ENCODE measurements around the gene ZNF763. TPM values are rescaled to one million over a fixed set of nuclear protein-coding genes. Genes with fewer than 3 reads are reported as not detected.
"Not testable (repeated sequence)": the region's sequence is repeated elsewhere in the genome, so short reads cannot be mapped to it uniquely, and the experiment has no call there.

Gene ZNF763
- total RNA-seq, 3 donors from 2014 or later (not counting 1 experiment from before 2014, with no cell fraction given) = 4.8 to 7.7 (median 5.8) TPM

DNA sequence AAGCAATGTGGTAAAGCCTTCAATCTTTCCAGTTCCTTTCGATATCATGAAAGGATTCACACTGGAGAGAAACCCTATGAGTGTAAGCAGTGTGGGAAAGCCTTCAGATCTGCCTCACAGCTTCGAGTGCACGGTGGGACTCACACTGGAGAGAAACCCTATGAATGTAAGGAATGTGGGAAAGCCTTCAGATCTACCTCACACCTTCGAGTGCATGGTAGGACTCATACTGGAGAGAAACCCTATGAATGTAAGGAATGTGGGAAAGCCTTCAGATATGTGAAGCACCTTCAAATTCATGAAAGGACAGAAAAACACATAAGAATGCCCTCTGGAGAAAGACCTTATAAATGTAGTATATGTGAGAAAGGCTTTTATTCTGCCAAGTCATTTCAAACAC, 15.6 kb upstream of the ZNF763 start:
- Histone ChIP-seq H3K27ac (ENCODE audit: low read length) (no peak overlapping the region), H3K4me3 (ENCODE audit: low read length) (no peak overlapping the region), H3K9me3 (ENCODE audit: control insufficient read depth, insufficient read depth, low read length) (peaks cover 78% of the 10 kb centered on the region), H3K27me3 (ENCODE audit: control insufficient read depth, insufficient read depth, low read length) (no peaks in the 10 kb centered on the region), H3K4me1 (ENCODE audit: control insufficient read depth, insufficient read depth, low read length) (no peaks in the 10 kb centered on the region), H3K36me3 (ENCODE audit: control insufficient read depth, insufficient read depth, low read length) (peaks cover 41% of the 10 kb centered on the region)
- Mint-ChIP-seq H3K27ac (peak overlapping the region in 1 of 2 donors; percentile 14), H3K4me1 (peaks cover 0 to 6% of the 10 kb centered on the region in 2 donors), H3K4me3 (no peak overlapping the region), H3K36me3 (peaks cover 79% of the 10 kb centered on the region), H3K9me3 (peaks cover 9 to 30% of the 10 kb centered on the region in 2 donors), H3K27me3 (ENCODE audit: low read depth in 2 of 2) (no peaks in the 10 kb centered on the region)
- 98% methylated on average over 4 of the region's 4 CpGs for WGBS (ENCODE audit: insufficient coverage)
- ATAC-seq (no peak), DNase-seq (no peak)
- intact Hi-C loops (cut with micrococcal nuclease) = no loop called here
- TF ChIP-seq, protein P1, sequence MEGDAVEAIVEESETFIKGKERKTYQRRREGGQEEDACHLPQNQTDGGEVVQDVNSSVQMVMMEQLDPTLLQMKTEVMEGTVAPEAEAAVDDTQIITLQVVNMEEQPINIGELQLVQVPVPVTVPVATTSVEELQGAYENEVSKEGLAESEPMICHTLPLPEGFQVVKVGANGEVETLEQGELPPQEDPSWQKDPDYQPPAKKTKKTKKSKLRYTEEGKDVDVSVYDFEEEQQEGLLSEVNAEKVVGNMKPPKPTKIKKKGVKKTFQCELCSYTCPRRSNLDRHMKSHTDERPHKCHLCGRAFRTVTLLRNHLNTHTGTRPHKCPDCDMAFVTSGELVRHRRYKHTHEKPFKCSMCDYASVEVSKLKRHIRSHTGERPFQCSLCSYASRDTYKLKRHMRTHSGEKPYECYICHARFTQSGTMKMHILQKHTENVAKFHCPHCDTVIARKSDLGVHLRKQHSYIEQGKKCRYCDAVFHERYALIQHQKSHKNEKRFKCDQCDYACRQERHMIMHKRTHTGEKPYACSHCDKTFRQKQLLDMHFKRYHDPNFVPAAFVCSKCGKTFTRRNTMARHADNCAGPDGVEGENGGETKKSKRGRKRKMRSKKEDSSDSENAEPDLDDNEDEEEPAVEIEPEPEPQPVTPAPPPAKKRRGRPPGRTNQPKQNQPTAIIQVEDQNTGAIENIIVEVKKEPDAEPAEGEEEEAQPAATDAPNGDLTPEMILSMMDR (IDR thresholded peaks at IDR 0.05) = no peak

DNA sequence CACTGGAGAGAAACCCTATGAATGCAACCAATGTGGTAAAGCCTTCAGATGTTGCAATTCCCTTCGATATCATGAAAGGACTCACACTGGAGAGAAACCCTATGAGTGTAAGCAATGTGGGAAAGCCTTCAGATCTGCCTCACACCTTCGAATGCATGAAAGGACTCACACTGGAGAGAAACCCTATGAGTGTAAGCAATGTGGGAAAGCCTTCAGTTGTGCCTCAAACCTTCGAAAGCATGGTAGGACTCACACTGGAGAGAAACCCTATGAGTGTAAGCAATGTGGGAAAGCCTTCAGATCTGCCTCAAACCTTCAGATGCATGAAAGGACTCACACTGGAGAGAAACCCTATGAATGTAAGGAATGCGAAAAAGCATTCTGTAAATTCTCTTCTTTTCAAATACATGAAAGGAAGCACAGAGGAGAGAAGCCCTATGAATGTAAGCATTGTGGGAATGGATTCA, 15.2 kb upstream of the ZNF763 start:
- 96% methylated on average over 3 of the region's 4 CpGs for WGBS (ENCODE audit: insufficient coverage)

DNA sequence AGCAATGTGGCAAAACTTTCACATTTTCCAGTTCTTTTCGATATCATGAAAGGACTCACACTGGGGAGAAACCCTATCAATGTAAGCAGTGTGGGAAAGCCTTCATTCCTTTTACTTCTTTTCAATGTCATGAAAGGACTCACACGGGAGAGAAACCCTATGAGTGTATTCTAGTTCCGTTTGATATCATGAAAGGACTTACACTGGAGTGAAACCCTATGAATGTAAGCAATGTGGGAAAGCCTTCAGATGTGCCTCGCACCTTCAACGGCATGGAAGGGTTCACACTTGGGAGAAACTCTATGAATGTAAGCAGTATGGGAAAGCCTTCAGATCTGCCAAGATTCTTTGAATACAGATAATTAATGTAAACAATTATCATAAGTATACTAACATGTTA, 14.5 kb upstream of the ZNF763 start:
- intact Hi-C loops (cut with micrococcal nuclease) = no loop called here
- peaks cover 41% of the 10 kb centered on the region for H3K36me3 ChIP-seq (ENCODE audit: control insufficient read depth, insufficient read depth, low read length)
- no peaks in the 10 kb centered on the region for H3K4me1 ChIP-seq (ENCODE audit: control insufficient read depth, insufficient read depth, low read length)
- H3K27me3 ChIP-seq (ENCODE audit: control insufficient read depth, insufficient read depth, low read length) = no peaks in the 10 kb centered on the region
- Mint-ChIP-seq H3K27ac (no peak overlapping the region), H3K27me3 (ENCODE audit: low read depth in 2 of 2) (no peaks in the 10 kb centered on the region), H3K9me3 (peaks cover 7 to 27% of the 10 kb centered on the region in 2 donors), H3K4me3 (no peak overlapping the region), H3K4me1 (peaks cover 0 to 1% of the 10 kb centered on the region in 2 donors), H3K36me3 (peaks cover 68% of the 10 kb centered on the region)
- no peak for DNase-seq
- no peak overlapping the region for H3K4me3 ChIP-seq (ENCODE audit: low read length)
- no peak for ATAC-seq
- H3K27ac ChIP-seq (ENCODE audit: low read length) = no peak overlapping the region
- peaks cover 76% of the 10 kb centered on the region for H3K9me3 ChIP-seq (ENCODE audit: control insufficient read depth, insufficient read depth, low read length)
- TF ChIP-seq, protein P1 (IDR thresholded peaks at IDR 0.05) = no peak
- WGBS (ENCODE audit: insufficient coverage) = 100% methylated on average over 5 of the region's 5 CpGs

More for the DNA sequence above, 15.2 kb upstream of the ZNF763 start:
- Histone ChIP-seq H3K36me3 (ENCODE audit: control insufficient read depth, insufficient read depth, low read length) (peaks cover 41% of the 10 kb centered on the region), H3K9me3 (ENCODE audit: control insufficient read depth, insufficient read depth, low read length) (peaks cover 78% of the 10 kb centered on the region)
- H3K27me3 ChIP-seq (ENCODE audit: control insufficient read depth, insufficient read depth, low read length); H3K4me3 Mint-ChIP-seq; DNase-seq; ATAC-seq; H3K27ac ChIP-seq (ENCODE audit: low read length); intact Hi-C loops (cut with micrococcal nuclease); H3K27me3 Mint-ChIP-seq (ENCODE audit: low read depth in 2 of 2); H3K4me1 ChIP-seq (ENCODE audit: control insufficient read depth, insufficient read depth, low read length); H3K4me1 Mint-ChIP-seq; H3K4me3 ChIP-seq (ENCODE audit: low read length): not testable (repeated sequence)
- Mint-ChIP-seq H3K27ac (peak overlapping the region in 1 of 2 donors; percentile 29), H3K9me3 (peaks cover 9 to 29% of the 10 kb centered on the region in 2 donors), H3K36me3 (peaks cover 75% of the 10 kb centered on the region)

DNA sequence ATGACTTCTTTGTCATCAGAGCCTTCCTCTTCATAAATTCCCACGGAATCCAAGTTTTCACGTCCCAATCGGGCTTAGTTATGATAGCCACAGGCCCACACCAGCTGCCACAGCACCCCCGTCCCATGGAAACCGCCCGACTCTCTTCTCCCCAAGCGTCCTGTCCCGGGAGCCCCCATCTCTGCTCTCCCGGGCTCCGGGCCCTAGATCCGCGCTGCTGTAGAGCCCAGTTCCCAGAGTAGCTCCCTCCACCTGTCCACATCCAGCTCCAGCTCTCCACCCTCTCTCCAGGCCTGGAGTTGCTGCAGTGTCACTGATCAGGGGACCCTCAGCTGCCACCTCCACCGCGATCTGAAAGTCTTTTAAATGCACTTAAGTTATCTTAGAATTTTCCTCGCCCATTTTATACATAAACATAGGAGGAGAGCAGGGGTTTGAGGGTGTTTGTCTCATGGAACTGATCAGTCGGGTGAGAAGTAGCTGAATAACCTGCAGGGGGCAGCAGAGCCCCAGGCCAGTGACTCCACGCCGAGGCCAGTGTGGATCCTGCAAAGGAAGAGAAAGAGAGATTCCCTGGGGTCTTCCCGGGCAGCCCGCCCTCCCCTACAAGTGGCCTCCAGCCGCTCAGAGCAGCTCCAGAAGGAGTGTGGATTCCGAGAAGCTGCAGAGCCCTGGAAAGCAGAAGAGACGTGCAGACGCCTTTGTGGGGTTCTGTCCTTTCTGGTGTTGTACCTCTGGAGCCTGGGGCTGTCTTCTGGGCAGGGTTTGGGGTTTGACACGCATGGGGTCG, 1.1 kb upstream of the ZNF763 start:
- TF ChIP-seq, protein P1 (IDR thresholded peaks at IDR 0.05) = peak; percentile 78
- ATAC-seq (peak; percentile 34 to 61 (median 39)), DNase-seq (peak; percentile 71 to 86)
- H3K9me3 Mint-ChIP-seq = no peaks in the 10 kb centered on the region
- 58% methylated on average over 23 of the region's 26 CpGs for WGBS (ENCODE audit: insufficient coverage)
- H3K27me3 Mint-ChIP-seq (ENCODE audit: low read depth in 2 of 2) = no peaks in the 10 kb centered on the region
- peak overlapping the region; percentile 95 for H3K27ac Mint-ChIP-seq
- Histone ChIP-seq H3K4me1 (ENCODE audit: control insufficient read depth, insufficient read depth, low read length) (peaks cover 18% of the 10 kb centered on the region), H3K36me3 (ENCODE audit: control insufficient read depth, insufficient read depth, low read length) (no peaks in the 10 kb centered on the region), H3K4me3 (ENCODE audit: low read length) (no peak overlapping the region), H3K27ac (ENCODE audit: low read length) (peak overlapping the region; percentile 91), H3K27me3 (ENCODE audit: control insufficient read depth, insufficient read depth, low read length) (no peaks in the 10 kb centered on the region), H3K9me3 (ENCODE audit: control insufficient read depth, insufficient read depth, low read length) (no peaks in the 10 kb centered on the region)
- no peaks in the 10 kb centered on the region for H3K36me3 Mint-ChIP-seq
- intact Hi-C loops (cut with micrococcal nuclease) = loop anchor here (1.0 to 5.0 kb wide), 4 partner anchors 25 to 178 kb away; partner anchors contain the start of gene ZNF700
- peaks cover 22 to 28% of the 10 kb centered on the region in 2 donors for H3K4me1 Mint-ChIP-seq
- H3K4me3 Mint-ChIP-seq = peak overlapping the region; percentile 90

Data from natural killer cell (primary cell).